T-helper 9 cell (primary cell): ENCODE data around the gene LYSMD1.
A peak's percentile ranks its signal among the peaks of the same experiment; 100 is the strongest.

ENCODE experiments used
- DNase-seq: peaks from one replicate; pipeline ENCODE4 v3.0.0-alpha.2; 2020

Gene LYSMD1

GRCh38 chr1:151175041-151175741 is 9.5 kb upstream of the LYSMD1 start:
- no peak for DNase-seq

GRCh38 chr1:151171190-151171589 is 5.5 kb upstream of the LYSMD1 start:
- DNase-seq = no peak

- DNase-seq = no peak
These were observed 1.4 kb upstream of the LYSMD1 start for GRCh38 chr1:151167116-151167515.

- DNase-seq = no peak
These were observed 829 bp upstream of the LYSMD1 start for GRCh38 chr1:151166505-151166956.

GRCh38 chr1:151165281-151165737 is 393 bp downstream of the LYSMD1 start:
- no peak for DNase-seq

- no peak for DNase-seq
These were observed 896 bp downstream of the LYSMD1 start for GRCh38 chr1:151164732-151165280.

- no peak for DNase-seq
These were observed 6.3 kb downstream of the LYSMD1 start for GRCh38 chr1:151159373-151159772.

- no peak for DNase-seq
These were observed 6.9 kb downstream of the LYSMD1 start for GRCh38 chr1:151158751-151159251.

- DNase-seq = no peak
These were observed 7.4 kb downstream of the LYSMD1 start for GRCh38 chr1:151158326-151158725.

- peak; percentile 40 for DNase-seq
These were observed 8.6 kb downstream of the LYSMD1 start for GRCh38 chr1:151157067-151157531.

GRCh38 chr1:151156515-151156819 is 9.2 kb downstream of the LYSMD1 start, which contains the start of gene TNFAIP8L2:
TSS of gene TNFAIP8L2 (plus strand) at chr1:151156649. CDS start at chr1:151158698, 2,049 bp downstream.
- peak; percentile 56 for DNase-seq

- no peak for DNase-seq
These were observed 18.0 kb downstream of the LYSMD1 start for GRCh38 chr1:151147665-151148064.

- no peak for DNase-seq
These were observed 18.6 kb downstream of the LYSMD1 start for GRCh38 chr1:151147132-151147503.

GRCh38 chr1:151146412-151147131 is 19.1 kb downstream of the LYSMD1 start, which contains the start of gene SEMA6C:
TSS of gene SEMA6C (minus strand) at chr1:151146631. CDS start at chr1:151142621, 4,010 bp downstream.
- DNase-seq = peak; percentile 82

- DNase-seq = no peak
These were observed 19.7 kb downstream of the LYSMD1 start for GRCh38 chr1:151146072-151146411.

GRCh38 chr1:151145304-151146071 is 20.2 kb downstream of the LYSMD1 start:
- DNase-seq = no peak

GRCh38 chr1:151144474-151145303 is 21.0 kb downstream of the LYSMD1 start:
- DNase-seq = no peak

- no peak for DNase-seq
These were observed 21.7 kb downstream of the LYSMD1 start for GRCh38 chr1:151143986-151144385.

GRCh38 chr1:151143057-151143435 is 22.7 kb downstream of the LYSMD1 start:
- DNase-seq = no peak

- DNase-seq = no peak
These were observed 23.2 kb downstream of the LYSMD1 start for GRCh38 chr1:151142411-151143056.

- no peak for DNase-seq
These were observed 27.9 kb downstream of the LYSMD1 start for GRCh38 chr1:151137789-151138188.
